Measurements from ENCODE around the gene SNRPB. TPM values are rescaled to one million over a fixed set of nuclear protein-coding genes. Genes with fewer than 3 reads are reported as not detected.

The SNRPB gene
- total and polyA plus RNA-seq, 2 of the 13 experiments (the other 11 are each of a cell fraction or from before 2014, with no cell fraction given) = 473 to 844 TPM

- TF ChIP-seq POLR2G (IDR thresholded peaks at IDR 0.05; ENCODE audit: low read depth, low read length) = peak; percentile 96
- TF ChIP-seq PRDM4 (CRISPR knock-in tag; IDR thresholded peaks at IDR 0.05; ENCODE audit: borderline replicate concordance) = peak; percentile 67; the same call in 1 of the 2 replicates
- no peak for TF ChIP-seq ZNF652 (CRISPR knock-in tag; IDR thresholded peaks at IDR 0.05; ENCODE audit: borderline replicate concordance, low read depth)
- no peak; the same call in 1 of the 2 replicates for TF ChIP-seq ZNF484 (CRISPR knock-in tag; IDR thresholded peaks at IDR 0.05; ENCODE audit: borderline replicate concordance, low read depth)
- TF ChIP-seq ISL2 (CRISPR knock-in tag; IDR thresholded peaks at IDR 0.05) = peak; percentile 55
- 0 out of 2 replicates have a peak, but pooled peaks have one; percentile 14 for TF ChIP-seq ZNF253 (CRISPR knock-in tag; IDR thresholded peaks at IDR 0.05; ENCODE audit: borderline replicate concordance)
- TF ChIP-seq STAT6 (CRISPR knock-in tag; IDR thresholded peaks at IDR 0.05; ENCODE audit: borderline replicate concordance) = peak; percentile 23; the same call in 1 of the 2 replicates
- no peak for TF ChIP-seq ZNF75D (CRISPR knock-in tag; IDR thresholded peaks at IDR 0.05; ENCODE audit: borderline replicate concordance)
- TF ChIP-seq HNRNPK (IDR thresholded peaks at IDR 0.05; ENCODE audit: low read depth, low read length, poor library complexity, severe bottlenecking) = no peak
- peak; percentile 91 for TF ChIP-seq ZNF616 (CRISPR knock-in tag; IDR thresholded peaks at IDR 0.05; ENCODE audit: low read depth)
- TF ChIP-seq ZNF235 (CRISPR knock-in tag; IDR thresholded peaks at IDR 0.05; ENCODE audit: borderline replicate concordance) = no peak; the same call in 1 of the 2 replicates
- TF ChIP-seq BCL3 (CRISPR knock-in tag; IDR thresholded peaks at IDR 0.05) = peak; percentile 87
- TF ChIP-seq ZKSCAN8 (CRISPR knock-in tag; IDR thresholded peaks at IDR 0.05; ENCODE audit: borderline replicate concordance) = peak; percentile 22; the same call in 1 of the 2 replicates
- TF ChIP-seq ZNF776 (CRISPR knock-in tag; IDR thresholded peaks at IDR 0.05) = peak; percentile 84; the same call in 1 of the 2 replicates
- no peak for TF ChIP-seq SMARCC2 (IDR thresholded peaks at IDR 0.05)
- TF ChIP-seq KDM5A (IDR thresholded peaks at IDR 0.05; ENCODE audit: borderline replicate concordance, low read length) = peak; percentile 88
- TF ChIP-seq ZNF367 (CRISPR knock-in tag; IDR thresholded peaks at IDR 0.05; ENCODE audit: borderline replicate concordance) = 0 out of 2 replicates have a peak, but pooled peaks have one; percentile 83
- peak; percentile 56; the same call in 1 of the 2 replicates for TF ChIP-seq ZBTB7B (CRISPR knock-in tag; IDR thresholded peaks at IDR 0.05)
- TF ChIP-seq NFE2L1 (CRISPR knock-in tag; IDR thresholded peaks at IDR 0.05; ENCODE audit: borderline replicate concordance) = no peak
Measured at GRCh38 chr20:2508631-2509467, 38.3 kb upstream of the SNRPB start, which contains the start of gene ZNF343 (continued).
